GM12891 (cell line): ENCODE measurements around the gene TSKU.

Source experiments
- POLR2A ChIP-seq: IDR thresholded peaks from 2 replicates; pipeline ENCODE4 v1.6.1; 2011; ENCODE audit warnings: low read depth, low read length, control low read depth
- SPI1 ChIP-seq: IDR thresholded peaks from 2 replicates; pipeline ENCODE4 v1.6.1; 2011; ENCODE audit warnings: low read depth, low read length, control low read depth

GRCh38 chr11:76837696-76838677 lies 54.8 kb downstream of the TSKU start:
- TF ChIP-seq POLR2A: no peak
- TF ChIP-seq SPI1: no peak
